ENCODE data around the gene HRH3. TPM values are rescaled to one million over a fixed set of nuclear protein-coding genes. Genes with fewer than 3 reads are reported as not detected.

HRH3 gene
- total and polyA plus RNA-seq, 2 donors (not counting 1 experiment from before 2014, with no cell fraction given) = not detected

GRCh38 chr20:62259294-62259565 lies 39.2 kb upstream of the HRH3 start:
- Histone ChIP-seq H3K4me1 (ENCODE audit: control insufficient read depth in 2 of 2, insufficient read depth in 2 of 2, low read length in 2 of 2) (no peaks in the 10 kb centered on the region), H3K9ac (ENCODE audit: low read length) (no peak overlapping the region), H3K9me3 (ENCODE audit: control extremely low read depth in 1 of 3, control insufficient read depth in 2 of 3, insufficient read depth in 1 of 3, low read length in 2 of 3) (no peaks in the 10 kb centered on the region), H3K36me3 (replicated peaks in 1 of 2; ENCODE audit: control extremely low read depth in 1 of 2, control insufficient read depth in 1 of 2, extremely low read depth in 1 of 2, insufficient read depth in 2 of 2, low read length in 1 of 2) (peaks cover 0 to 72% of the 10 kb centered on the region in 2 experiments), H3K4me3 (ENCODE audit: control extremely low read depth in 1 of 5, extremely low read depth in 1 of 5, insufficient read depth in 1 of 5, low read depth in 2 of 5, low read length in 4 of 5) (no peak overlapping the region), H3K27ac (ENCODE audit: low read length in 2 of 2) (no peak overlapping the region), H3K4me2 (replicated peaks; ENCODE audit: low read depth, low read length, poor library complexity, severe bottlenecking) (no peak overlapping the region), H3K27me3 (replicated peaks in 1 of 4; ENCODE audit: control extremely low read depth in 1 of 4, control insufficient read depth in 3 of 4, insufficient read depth in 4 of 4, low read length in 3 of 4) (no peaks in the 10 kb centered on the region), H2AFZ (ENCODE audit: insufficient read depth, low read depth, low read length, poor library complexity, severe bottlenecking) (no peak overlapping the region), H3K79me2 (ENCODE audit: control insufficient read depth, insufficient read depth, low read length) (peaks cover 87% of the 10 kb centered on the region), H4K20me1 (ENCODE audit: control insufficient read depth, insufficient read depth, low read length, poor library complexity, severe bottlenecking) (peaks cover 80% of the 10 kb centered on the region)
- Mint-ChIP-seq H3K27me3 (no peaks in the 10 kb centered on the region), H3K4me3 (no peak overlapping the region), H3K27ac (no peak overlapping the region), H3K4me1 (peaks cover 2% of the 10 kb centered on the region), H3K9me3 (ENCODE audit: insufficient read depth) (no peaks in the 10 kb centered on the region)
- ChIA-PET POLR2A (no interaction called here), CTCF (no interaction called here)
- TF ChIP-seq EZH2 (IDR thresholded peaks at IDR 0.05; ENCODE audit: borderline replicate concordance, insufficient read depth, low read depth, low read length, poor library complexity, severe bottlenecking) (no peak), CTCF (IDR thresholded peaks at IDR 0.05) (no peak)
- 100% methylated on average over 8 of the region's 8 CpGs for WGBS (ENCODE audit: insufficient coverage)
- ATAC-seq (ENCODE audit: low read depth) (no peak), DNase-seq (no peak)
- intact Hi-C loops (cut with micrococcal nuclease) = no loop called here

GRCh38 chr20:62258499-62259293 lies 38.6 kb upstream of the HRH3 start:
- WGBS (ENCODE audit: insufficient coverage) = 97% methylated on average over 14 of the region's 20 CpGs
- H3K27ac Mint-ChIP-seq = no peak overlapping the region
- H2AFZ ChIP-seq (ENCODE audit: insufficient read depth, low read depth, low read length, poor library complexity, severe bottlenecking) = no peak overlapping the region
- DNase-seq (no peak), ATAC-seq (ENCODE audit: low read depth) (no peak)
- H3K4me1 Mint-ChIP-seq = peaks cover 2% of the 10 kb centered on the region
- CTCF ChIA-PET = no interaction called here
- intact Hi-C loops (cut with micrococcal nuclease) = no loop called here
- H3K4me1 ChIP-seq (ENCODE audit: control insufficient read depth in 2 of 2, insufficient read depth in 2 of 2, low read length in 2 of 2) = no peaks in the 10 kb centered on the region
- POLR2A ChIA-PET = no interaction called here
- no peaks in the 10 kb centered on the region for H3K27me3 Mint-ChIP-seq
- no peak overlapping the region for H3K4me3 ChIP-seq (ENCODE audit: control extremely low read depth in 1 of 5, extremely low read depth in 1 of 5, insufficient read depth in 1 of 5, low read depth in 2 of 5, low read length in 4 of 5)
- no peaks in the 10 kb centered on the region for H3K9me3 Mint-ChIP-seq (ENCODE audit: insufficient read depth)
- no peak overlapping the region for H3K4me3 Mint-ChIP-seq
- TF ChIP-seq CTCF (IDR thresholded peaks at IDR 0.05) (no peak), EZH2 (IDR thresholded peaks at IDR 0.05; ENCODE audit: borderline replicate concordance, insufficient read depth, low read depth, low read length, poor library complexity, severe bottlenecking) (no peak)
- H3K79me2 ChIP-seq (ENCODE audit: control insufficient read depth, insufficient read depth, low read length) = peaks cover 87% of the 10 kb centered on the region
- no peak overlapping the region for H3K9ac ChIP-seq (ENCODE audit: low read length)
- peaks cover 0 to 71% of the 10 kb centered on the region in 2 experiments for H3K36me3 ChIP-seq (replicated peaks in 1 of 2; ENCODE audit: control extremely low read depth in 1 of 2, control insufficient read depth in 1 of 2, extremely low read depth in 1 of 2, insufficient read depth in 2 of 2, low read length in 1 of 2)
- H3K4me2 ChIP-seq (replicated peaks; ENCODE audit: low read depth, low read length, poor library complexity, severe bottlenecking) = no peak overlapping the region
- no peaks in the 10 kb centered on the region for H3K9me3 ChIP-seq (ENCODE audit: control extremely low read depth in 1 of 3, control insufficient read depth in 2 of 3, insufficient read depth in 1 of 3, low read length in 2 of 3)
- no peaks in the 10 kb centered on the region for H3K27me3 ChIP-seq (replicated peaks in 1 of 4; ENCODE audit: control extremely low read depth in 1 of 4, control insufficient read depth in 3 of 4, insufficient read depth in 4 of 4, low read length in 3 of 4)
- H4K20me1 ChIP-seq (ENCODE audit: control insufficient read depth, insufficient read depth, low read length, poor library complexity, severe bottlenecking) = peaks cover 85% of the 10 kb centered on the region
- no peak overlapping the region for H3K27ac ChIP-seq (ENCODE audit: low read length in 2 of 2)

All from B cell (primary cell).